Measurements from ENCODE around the gene PDAP1. TPM values are rescaled to one million over a fixed set of nuclear protein-coding genes. Genes with fewer than 3 reads are reported as not detected.
"Not testable (repeated sequence)": the region's sequence is repeated elsewhere in the genome, so short reads cannot be mapped to it uniquely, and the experiment has no call there.

The PDAP1 gene
- total RNA-seq, 2 donors from 2014 or later: 74.2 to 81.6 TPM

DNA sequence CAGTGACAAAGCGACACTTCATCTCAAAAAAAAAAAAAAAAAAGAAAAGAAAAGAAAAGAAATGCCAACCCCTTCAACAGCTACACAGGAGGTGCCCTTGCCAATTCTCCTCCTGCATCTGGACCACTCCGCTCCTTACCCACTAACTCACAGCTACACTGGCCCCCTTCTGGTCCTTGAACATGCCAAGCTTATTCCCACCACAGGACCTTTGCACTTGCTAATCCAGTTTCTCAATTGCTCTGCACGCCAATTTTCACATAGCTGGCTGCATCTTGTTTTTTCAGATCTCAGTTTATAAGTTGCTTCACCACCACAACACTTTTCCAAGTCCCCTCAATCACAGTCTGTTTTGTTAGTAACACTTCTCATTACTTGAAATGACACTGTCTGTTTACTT, 5.5 kb downstream of the PDAP1 start:
- DNase-seq (no peak), ATAC-seq (no peak)
- intact Hi-C loops (cut with DNase I, micrococcal nuclease): no loop called here

DNA sequence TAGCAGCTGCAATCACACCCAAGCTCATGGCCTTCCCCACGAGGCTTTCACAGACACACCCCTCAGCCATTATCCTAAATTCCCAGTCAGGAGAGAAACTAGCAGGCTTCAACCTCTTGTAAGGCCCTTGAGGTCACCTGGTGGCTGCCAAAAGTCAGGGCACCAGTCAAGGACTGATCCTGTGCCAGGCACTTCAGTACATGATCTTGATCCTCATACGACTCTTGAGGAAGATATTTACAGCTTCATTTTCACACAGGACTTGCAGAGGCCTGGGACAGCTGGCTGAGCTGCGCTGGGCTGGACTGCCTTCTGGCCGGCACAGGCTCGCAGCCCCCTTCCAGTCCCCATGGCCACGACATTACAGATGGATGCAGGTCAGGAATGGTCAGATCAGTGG, 8.8 kb downstream of the PDAP1 start:
- DNase-seq: no peak
- no peak for ATAC-seq
- intact Hi-C loops (cut with DNase I, micrococcal nuclease): no loop called here

- DNase-seq: no peak
- no peak for ATAC-seq
- intact Hi-C loops (cut with DNase I, micrococcal nuclease): no loop called here
Observed at GRCh38 chr7:99398891-99399445, 9.4 kb downstream of the PDAP1 start.

GRCh38 chr7:99397297-99397983, 11.0 kb downstream of the PDAP1 start:
- DNase-seq: no peak
- intact Hi-C loops (cut with DNase I, micrococcal nuclease): no loop called here
- ATAC-seq: no peak

DNA sequence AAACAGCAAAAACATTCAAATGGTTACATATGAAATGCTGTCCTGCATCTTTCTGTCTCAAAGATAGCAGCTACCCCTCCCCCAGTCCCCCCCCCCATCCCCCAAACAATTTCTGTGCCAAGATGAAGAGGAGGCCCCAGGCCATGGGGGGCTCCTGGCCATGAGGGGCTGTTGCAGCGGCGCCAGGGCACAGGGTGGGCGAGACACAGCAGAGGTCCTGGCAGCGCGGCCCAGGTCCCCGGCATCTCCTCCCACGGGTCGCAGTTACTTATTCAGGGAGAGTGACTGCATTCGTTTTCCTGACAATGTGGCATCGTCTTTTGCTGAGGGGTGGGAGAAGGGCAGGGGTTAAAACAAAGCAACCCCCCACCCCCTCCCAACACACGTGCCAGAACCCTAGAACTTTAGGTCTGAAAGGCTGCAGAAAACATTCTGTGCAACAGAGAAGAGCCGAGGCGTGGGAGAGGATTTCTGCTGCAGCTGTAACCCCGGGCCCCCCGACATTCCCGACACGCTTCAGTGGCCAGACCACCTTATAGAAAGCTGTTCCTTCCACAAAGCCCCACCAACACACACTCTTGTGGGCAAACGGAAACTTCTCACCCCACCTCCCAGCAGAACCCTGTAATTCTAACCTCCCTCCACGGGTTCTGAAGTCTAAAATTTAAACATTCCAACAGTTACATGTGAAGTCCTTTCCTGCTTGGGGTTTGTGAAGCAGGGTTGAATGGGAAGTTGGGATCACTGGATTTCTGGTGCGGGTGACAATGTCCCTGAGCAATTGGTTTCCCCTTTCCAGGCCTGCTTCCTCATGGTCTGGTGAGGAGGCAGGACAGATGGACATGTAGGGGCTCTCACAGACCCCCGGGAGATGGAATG, 11.7 kb downstream of the PDAP1 start:
- ATAC-seq (no peak), DNase-seq (no peak)
- intact Hi-C loops (cut with DNase I, micrococcal nuclease): no loop called here

- DNase-seq (no peak), ATAC-seq (no peak)
- intact Hi-C loops (cut with DNase I, micrococcal nuclease): no loop called here
Observed at GRCh38 chr7:99395616-99396327, 12.6 kb downstream of the PDAP1 start.

DNA sequence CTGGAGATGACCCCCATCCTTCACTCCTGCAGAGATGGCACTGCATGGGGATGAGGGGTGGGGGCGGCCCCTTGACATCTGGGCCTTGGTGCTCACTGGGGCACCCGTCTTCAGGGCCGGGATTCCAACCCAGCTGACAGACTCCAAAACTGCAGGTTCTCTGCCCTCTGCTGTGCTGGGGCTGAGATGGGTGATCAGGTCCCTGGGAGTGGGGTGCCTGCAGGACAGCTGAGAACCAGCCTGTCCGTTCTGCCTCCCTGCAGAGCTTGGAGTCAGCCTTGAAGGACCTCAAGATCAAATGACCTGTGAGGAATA, 14.3 kb downstream of the PDAP1 start:
- intact Hi-C loops (cut with DNase I, micrococcal nuclease): no loop called here
- no peak for ATAC-seq
- no peak for DNase-seq

DNA sequence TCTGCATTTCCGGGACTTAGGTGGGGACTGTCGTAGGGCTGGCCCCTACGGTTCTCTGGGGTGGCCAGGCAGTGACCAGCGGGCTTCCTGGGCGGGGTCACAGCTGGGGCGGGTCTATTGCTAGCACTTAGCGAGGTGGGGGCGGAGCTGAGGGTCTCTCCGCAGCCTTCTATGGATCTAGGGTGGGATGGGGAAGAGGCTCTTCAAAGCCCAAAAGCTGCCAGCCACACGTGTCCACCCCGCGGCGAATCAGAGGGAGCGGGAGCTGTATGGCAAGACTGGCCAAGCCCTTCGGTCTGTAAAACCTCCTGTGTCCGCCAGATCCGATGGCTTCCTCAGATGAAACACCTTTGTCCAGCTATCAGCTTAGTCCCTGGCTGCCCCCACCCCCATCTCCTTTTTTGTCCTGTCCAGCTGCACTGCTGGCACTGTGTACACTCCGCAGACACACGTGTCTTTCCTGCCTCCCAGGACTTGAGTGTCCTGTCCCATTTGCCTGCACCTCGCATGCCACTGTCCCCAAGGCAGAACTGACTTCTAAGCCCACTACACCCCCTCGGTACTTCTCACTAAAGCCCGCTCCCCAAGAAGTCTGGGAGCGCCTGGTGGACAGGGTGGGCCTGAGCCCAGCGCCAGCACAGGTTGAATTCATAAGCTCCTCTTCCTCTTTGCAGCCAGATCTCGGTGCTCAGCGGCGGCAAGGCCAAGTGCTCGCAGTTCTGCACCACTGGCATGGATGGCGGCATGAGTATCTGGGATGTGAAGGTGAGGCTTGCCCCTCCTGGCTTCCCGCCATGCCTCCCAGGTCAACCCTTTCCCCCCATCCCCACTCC, 14.8 kb downstream of the PDAP1 start:
- ATAC-seq (peak; percentile 50), DNase-seq (no peak)
- intact Hi-C loops (cut with DNase I, micrococcal nuclease): no loop called here

DNA sequence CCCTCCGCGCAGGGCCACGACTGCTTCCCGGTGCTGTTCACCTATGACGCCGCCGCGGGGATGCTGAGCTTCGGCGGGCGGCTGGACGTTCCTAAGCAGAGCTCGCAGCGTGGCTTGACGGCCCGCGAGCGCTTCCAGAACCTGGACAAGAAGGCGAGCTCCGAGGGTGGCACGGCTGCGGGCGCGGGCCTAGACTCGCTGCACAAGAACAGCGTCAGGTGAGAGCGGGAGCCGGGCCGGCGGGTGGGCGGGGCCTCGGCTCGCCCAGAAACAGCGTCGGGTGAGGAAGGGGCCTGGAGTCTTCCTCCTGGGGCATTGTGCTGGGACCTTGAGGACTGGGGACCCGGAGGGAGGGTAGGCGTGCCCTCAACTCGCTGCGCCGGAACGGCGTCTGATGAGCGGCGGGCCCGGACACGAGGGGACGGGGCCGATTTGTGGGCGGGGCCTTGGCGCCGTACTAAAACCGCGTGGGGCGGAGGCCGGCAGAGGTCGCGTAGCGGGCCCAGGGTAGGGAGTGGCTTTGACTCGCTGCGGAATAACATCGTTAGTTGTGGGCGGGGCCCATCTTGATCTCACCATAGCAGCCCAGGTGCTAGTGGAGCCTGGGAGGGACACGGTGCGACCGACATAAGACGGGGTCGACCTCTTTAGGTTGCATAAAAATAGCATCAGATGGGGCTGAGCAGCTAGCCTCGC, 15.6 kb downstream of the PDAP1 start:
- ATAC-seq (peak; percentile 89), DNase-seq (peak; percentile 90 to 93)
- intact Hi-C loops (cut with DNase I, micrococcal nuclease): no loop called here

DNA sequence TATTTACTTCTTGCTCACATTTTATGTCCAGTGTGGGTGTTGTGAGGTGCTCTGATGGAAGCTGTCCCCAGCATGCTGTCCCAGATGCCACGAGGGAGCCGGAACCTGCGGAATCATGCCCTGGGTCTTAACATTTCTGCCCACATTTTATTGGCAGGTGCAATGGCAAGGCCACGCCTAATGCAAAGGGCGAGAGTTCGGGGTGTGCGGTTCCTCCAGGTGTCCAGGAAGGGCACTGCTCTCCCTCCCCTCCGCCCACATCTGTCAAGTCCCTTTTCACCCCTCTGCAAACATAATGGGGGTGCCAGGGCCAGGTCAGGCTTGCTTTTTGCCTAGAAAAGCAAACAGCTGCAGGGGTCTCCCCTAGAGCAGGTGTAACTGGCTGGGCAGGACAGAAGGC, 16.4 kb downstream of the PDAP1 start:
- peak; percentile 53 for ATAC-seq
- peak; percentile 40 to 64 for DNase-seq
- intact Hi-C loops (cut with DNase I, micrococcal nuclease): no loop called here

- ATAC-seq (no peak), DNase-seq (no peak)
- intact Hi-C loops (cut with DNase I, micrococcal nuclease): no loop called here
Observed at GRCh38 chr7:99390941-99391602, 17.3 kb downstream of the PDAP1 start.

DNA sequence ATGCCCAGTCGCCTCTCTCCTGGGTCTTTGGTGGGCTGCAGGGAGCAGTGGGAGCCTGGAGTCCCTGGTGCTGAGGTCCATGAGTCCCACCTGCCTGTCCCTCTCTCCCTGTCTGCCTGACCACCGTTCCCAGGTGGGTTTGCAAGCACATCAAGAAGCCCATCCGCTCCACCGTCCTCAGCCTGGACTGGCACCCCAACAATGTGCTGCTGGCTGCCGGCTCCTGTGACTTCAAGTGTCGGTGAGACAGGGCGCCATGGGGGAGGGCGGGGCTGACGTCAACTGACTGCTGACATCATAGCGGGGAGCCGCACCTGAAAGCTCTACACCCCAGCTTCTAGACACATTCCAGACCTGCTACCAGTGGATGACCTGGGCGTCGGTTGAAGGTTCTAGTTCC, 18.6 kb downstream of the PDAP1 start:
- DNase-seq (no peak), ATAC-seq (no peak)
- intact Hi-C loops (cut with DNase I, micrococcal nuclease): no loop called here

DNA sequence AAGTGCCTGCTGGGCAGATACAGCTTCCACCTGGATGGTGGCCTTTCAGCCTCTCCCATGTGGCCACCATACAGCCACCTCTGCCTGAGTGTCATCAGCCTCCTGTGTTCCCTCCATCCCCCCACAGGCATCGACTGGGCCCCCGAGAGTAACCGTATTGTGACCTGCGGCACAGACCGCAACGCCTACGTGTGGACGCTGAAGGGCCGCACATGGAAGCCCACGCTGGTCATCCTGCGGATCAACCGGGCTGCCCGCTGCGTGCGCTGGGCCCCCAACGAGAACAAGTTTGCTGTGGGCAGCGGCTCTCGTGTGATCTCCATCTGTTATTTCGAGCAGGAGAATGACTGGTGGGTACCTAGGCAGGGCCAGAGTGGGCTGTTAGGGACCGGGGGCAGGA, 20.5 kb downstream of the PDAP1 start:
- ATAC-seq: no peak
- intact Hi-C loops (cut with DNase I, micrococcal nuclease): no loop called here
- no peak for DNase-seq

- DNase-seq; intact Hi-C loops (cut with DNase I, micrococcal nuclease); ATAC-seq: not testable (repeated sequence)
Observed at GRCh38 chr7:99387239-99387635, 21.2 kb downstream of the PDAP1 start.

DNA sequence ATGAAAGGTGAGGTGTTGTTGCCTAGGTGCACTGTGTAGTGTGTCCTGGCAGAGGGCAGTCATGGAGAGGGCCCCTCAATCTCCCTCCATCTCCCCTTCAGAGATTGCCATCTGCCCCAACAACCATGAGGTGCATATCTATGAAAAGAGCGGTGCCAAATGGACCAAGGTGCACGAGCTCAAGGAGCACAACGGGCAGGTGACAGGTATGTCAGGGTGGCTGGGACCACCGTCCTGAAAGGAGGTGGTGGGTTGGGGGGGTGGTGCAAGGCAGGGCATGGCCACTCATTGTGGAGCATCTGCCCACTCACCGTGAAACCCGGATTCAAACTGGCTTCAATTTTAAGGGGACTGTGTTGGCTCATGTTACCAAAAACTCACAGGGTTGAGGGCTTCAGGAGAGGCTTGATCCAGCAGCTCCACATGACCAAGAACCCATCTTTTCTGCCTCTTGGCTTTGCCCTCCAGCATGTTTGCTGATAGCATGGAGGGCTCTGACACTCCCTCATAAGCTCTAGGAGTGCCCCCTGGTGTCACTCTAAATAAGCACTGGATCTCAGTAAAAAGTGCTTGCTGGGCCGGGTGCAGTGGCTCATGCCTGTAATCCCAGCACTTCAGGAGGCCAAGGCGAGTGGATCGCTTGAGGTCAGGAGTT, 21.7 kb downstream of the PDAP1 start:
- intact Hi-C loops (cut with DNase I, micrococcal nuclease): no loop called here
- peak; percentile 54 for ATAC-seq
- no peak for DNase-seq

- intact Hi-C loops (cut with DNase I, micrococcal nuclease): no loop called here
- ATAC-seq (no peak), DNase-seq (no peak)
Observed at GRCh38 chr7:99385564-99385963, 22.8 kb downstream of the PDAP1 start.

- no peak for DNase-seq
Observed at GRCh38 chr7:99384523-99384922, 23.9 kb downstream of the PDAP1 start.

More at GRCh38 chr7:99384523-99384922, 23.9 kb downstream of the PDAP1 start:
- ATAC-seq: no peak
- intact Hi-C loops (cut with DNase I, micrococcal nuclease): no loop called here
